Left lobe of liver (tissue), 2 donors: Measurements from ENCODE around the gene PARVG. TPM values are rescaled to one million over a fixed set of nuclear protein-coding genes. Genes with fewer than 3 reads are reported as not detected.

ENCODE experiments used
- ATAC-seq: fragments of 200-7000 bp; cut with Tn5 transposase; one replicate; pipeline ENCODE4 v1.9.1; 2020; ENCODE audit warnings: mild to moderate bottlenecking, moderate library complexity
- DNase-seq: peaks from one replicate; pipeline ENCODE4 v3.0.0-alpha.2; 2020; ENCODE audit warnings: low spot score
- total RNA-seq: library from RNA; stranded (reverse); gene quantifications from one replicate; pipeline ENCODE4 v1.2.1, GENCODE V29; 2021
- donor health status: DM: no; HTN: no; CAD: no; lungs with moderate emphysema.
- donor health status: DM: no; HTN: yes; CAD: no.

Gene PARVG, protein sequence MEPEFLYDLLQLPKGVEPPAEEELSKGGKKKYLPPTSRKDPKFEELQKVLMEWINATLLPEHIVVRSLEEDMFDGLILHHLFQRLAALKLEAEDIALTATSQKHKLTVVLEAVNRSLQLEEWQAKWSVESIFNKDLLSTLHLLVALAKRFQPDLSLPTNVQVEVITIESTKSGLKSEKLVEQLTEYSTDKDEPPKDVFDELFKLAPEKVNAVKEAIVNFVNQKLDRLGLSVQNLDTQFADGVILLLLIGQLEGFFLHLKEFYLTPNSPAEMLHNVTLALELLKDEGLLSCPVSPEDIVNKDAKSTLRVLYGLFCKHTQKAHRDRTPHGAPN
- 3.9 TPM for total RNA-seq

DNA sequence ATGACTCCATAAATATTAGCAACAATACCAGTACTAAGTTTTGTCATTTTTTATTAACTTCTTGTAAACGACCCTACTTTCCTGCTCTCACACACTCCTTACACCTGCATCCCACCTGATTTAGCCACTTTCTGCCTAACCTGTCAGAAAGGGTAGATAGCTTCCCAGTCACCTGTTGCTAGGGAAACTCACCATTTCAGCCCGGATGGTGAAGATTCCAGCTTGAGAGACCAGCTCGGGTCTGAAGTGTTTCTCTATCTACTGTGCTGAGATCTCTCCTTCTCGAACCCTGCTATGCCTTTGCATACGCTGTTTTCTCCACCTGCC lies at the start of gene PARVG:
Gene PARVG (plus strand): TSS at position 220 of the 327 bp plus-strand sequence. CDS start 2,405 bp downstream, outside the sequence.
- ATAC-seq (no peak), DNase-seq (no peak)

DNA sequence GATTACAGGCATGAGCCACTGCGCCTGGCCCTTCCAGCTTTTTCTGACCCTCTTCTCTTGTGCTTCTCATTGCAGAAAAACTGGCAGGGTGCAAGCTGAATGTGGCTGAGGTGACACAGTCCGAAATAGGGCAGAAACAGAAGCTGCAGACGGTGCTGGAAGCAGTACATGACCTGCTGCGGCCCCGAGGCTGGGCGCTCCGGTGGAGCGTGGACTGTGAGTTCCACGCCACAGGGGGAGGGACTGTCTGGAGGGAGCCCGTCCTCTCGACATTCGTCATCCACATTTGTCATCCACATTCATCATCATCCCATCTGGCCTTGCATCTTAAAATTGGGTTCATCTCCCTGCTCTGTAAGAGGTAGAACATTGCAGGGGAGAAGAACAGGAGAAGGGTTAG lies 49.3 kb upstream of the PARVG start:
- DNase-seq (no peak), ATAC-seq (no peak)

DNA sequence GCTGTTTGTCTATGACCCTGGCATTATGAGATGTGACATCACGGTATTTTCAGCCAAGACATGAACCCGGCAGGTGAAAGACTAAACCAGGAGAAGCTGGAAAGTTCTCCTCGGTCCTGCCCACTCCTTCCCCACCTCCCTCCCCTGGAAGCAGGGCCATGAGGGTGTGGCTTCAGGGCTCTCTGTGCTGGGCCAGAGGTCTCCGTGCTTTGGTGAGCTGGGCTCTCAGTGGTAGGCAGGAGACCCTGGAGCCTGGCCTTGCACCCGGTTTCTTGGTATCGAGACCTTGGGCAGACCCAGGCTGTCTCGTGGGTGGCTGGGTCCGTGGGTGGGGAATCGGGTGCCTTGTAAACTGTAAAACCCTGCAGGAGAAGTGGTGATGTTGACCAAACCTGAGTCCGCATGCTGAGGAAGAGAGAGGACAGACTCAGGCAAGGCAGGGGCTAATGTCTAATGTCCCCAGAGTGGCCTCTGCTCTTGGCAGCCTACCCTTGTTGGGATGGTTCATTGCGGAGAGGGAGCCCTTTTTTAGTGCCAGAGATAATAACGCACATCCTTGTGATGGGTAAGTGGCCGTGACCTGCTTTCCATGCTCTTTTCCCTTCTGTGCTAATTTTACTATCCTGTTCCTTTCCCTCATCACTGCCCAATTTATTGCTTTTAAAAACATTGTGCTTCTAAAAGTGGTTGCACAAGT lies 48.6 kb upstream of the PARVG start:
- no peak for ATAC-seq
- DNase-seq = no peak

DNA sequence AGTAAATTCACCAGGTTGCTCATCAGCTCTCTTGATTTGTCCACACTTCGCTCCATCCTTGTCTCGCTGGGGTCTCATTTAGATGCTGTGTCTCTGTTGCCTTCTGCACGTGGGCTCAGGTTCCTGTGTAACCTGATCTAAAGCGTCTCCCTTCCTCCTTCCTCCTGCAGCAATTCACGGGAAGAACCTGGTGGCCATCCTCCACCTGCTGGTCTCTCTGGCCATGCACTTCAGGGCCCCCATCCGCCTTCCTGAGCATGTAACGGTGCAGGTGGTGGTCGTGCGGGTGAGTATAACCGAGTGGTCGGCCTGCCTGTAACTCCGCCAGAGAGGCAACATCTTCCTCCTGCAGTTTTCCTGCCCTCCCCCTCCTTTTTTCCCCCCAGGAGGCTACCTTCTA lies 48.0 kb upstream of the PARVG start:
- no peak for ATAC-seq
- DNase-seq = no peak

DNA sequence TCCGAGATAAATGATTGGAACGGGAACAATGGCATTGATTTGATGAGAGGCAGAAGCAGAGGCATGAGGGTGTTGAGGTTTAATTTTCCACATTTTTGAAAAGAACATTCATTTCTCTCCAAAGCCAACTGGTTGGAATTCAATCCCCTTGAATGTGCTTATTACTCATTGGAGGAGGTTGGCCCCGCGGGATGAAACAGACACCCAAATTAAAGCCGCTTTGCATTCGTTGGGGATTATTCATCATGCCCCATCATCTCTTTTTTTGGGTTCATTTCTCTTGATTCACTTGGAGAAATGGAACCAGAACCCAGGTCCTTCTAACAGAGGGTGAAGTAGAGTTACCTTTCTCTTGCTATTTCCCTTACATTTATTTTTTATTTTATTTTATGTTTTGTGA lies 47.6 kb upstream of the PARVG start:
- no peak for DNase-seq
- ATAC-seq = no peak

DNA sequence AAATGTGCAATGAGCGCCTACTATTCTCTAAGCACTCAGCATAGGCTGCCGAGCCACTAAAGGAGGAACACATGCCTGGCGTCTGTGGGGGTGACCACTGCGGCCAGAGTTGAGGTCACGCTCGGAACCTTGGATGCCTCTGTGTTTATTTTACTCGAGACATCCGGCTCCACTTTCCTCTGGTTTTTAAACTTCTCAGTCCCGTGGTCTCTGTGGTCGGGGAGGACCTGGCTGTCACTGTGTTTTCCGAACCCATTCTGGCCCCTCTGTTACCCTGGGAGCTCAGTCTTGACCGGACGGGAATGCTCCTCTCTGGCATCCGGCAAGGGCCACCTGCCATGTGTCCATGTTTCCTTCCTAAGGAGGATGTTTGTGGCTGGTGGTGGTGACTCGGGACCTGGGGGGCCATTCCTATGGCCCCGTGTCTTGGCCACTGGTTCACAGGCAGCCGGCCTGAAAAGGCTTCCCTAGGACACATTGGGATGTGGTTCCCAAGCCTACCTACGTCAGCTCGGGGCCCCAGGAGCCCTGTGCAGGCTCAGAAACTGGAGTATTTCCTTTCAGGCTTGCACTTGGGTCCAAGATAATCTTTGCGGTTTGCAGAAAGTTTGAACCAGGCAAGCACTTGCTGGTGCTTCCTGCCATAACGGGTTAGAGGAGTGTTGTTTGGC lies 46.7 kb upstream of the PARVG start:
- DNase-seq (no peak), ATAC-seq (peak; percentile 60)

DNA sequence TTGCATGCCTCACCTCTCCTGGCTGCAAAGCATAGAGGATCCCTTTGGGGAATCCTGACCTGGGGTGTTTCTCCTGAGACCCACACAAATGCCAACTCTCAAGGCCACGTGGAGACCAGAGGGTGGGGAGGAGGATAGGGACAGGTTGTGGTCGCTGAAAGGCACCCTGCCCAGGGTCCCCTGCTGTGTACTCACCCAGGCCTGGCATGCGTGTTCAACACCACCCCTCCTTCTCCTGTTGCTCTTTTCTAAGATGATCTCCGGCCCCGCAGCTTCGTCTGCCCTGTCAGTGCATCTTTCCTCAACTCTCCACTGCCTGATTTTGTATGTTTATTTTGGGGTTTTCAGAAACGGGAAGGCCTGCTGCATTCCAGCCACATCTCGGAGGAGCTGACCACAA lies 44.6 kb upstream of the PARVG start:
- no peak for ATAC-seq
- DNase-seq = no peak

DNA sequence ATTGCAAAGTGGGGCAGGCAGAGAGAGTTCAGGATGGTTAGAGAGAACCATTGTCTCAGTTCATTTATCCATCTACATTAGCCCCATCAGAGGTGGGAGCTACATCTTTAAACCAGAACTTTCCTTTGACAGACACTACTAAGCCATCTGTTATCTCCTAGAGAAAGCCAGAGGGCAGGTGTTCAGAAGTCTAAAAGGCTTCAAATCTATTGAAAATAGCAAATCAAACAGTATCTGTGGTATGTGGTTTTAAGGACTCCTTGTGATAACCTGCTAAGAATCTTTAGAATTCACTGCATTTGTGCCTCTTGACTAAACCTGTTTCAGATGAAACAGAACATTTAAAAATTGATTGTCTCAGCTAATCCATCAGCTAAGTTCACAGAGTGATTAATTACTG lies 43.9 kb upstream of the PARVG start:
- no peak for DNase-seq

DNA sequence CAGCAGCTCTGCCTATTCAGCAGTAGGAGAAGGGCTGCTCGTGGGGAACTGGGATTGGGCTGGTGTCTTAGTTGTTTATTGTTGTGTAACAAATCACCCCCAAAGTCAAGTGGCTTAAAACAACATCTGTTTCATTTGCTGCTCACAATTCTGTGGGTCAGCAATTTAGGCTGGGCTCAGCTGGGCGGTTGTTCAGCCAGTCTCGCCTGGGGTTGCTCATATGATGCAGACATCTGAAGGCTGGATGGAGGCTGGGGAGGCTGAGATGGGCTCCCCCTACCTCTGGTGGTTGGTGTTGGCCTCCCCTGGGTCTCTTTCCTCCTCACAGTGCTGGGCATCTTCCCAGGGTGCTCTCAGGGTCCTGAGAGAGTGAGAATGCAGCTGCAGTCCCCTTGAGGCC lies 43.3 kb upstream of the PARVG start:
- ATAC-seq = no peak

More for the DNA sequence above, 43.9 kb upstream of the PARVG start:
- ATAC-seq = no peak

DNA sequence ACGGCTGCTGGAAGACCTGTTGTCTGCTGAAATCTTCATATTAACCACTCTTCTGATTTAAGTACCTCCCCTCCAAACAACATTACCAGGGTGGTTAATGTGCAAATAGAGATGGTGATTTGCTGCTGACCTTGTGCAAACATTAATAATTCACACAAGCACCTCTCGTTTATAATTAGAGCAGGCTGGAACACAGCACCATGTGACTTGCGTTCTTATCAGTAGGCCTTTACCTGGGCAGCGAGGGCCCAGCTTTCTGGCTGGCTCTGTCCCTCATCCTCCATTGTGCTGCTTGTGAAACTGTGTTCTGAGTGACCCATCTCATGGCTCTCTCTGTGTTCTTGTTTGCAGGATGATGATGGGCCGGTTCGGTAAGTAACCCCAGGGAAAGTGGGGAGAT lies 41.0 kb upstream of the PARVG start:
- no peak for DNase-seq
- no peak for ATAC-seq

More for the DNA sequence above, 43.3 kb upstream of the PARVG start:
- DNase-seq = no peak

DNA sequence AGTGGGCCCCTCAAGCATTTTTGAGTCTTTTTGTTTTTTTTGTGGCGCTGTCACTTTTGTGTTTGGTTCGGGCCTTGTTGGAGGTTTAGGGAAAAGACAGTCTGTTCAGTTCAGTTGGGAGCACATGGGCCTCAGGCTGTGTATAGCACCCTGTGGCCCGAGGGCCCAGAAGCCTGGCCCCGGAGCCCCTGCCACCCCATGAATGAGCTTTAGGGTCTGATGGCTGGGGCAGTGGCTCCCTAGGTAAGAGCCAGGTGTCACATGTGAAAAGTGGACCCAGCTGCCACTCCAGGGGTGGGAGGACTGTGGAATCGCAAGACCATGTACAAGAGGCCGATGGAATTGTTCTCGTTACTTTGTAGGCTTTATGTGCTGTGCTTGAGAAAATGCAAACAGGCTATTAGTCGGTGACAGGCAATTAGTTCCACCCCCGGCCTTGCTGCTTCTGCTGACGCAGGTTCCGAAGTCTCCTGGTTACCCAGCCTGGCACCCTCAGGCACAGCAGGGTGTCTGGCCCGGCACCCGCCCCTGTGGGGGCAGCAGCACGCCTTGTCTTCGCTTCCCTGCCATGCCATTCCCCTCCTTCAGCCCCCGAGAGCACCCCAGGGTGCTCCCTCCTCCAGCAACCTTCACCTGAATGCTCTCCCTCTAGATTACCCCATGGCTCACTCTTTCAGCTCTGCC lies 38.2 kb upstream of the PARVG start:
- ATAC-seq (no peak), DNase-seq (no peak)

DNA sequence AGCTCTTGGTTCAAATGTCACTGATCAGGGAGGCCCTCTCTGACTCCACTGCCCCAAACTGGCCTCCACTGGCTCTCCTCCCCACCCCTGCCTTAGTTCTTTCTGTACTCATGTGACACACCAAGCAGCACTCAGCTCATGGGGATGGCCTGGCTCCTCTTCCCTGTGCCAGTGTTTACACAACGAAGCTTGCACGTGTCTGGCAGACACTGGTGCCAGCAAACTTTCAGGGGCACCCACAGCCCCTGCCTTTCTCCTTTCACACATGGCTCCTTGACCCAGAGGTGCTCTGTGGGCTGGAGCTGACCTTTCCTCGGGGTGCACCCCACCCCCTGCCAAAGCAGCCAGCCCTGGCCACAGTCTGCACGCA lies 37.6 kb upstream of the PARVG start:
- ATAC-seq = no peak
- no peak for DNase-seq

DNA sequence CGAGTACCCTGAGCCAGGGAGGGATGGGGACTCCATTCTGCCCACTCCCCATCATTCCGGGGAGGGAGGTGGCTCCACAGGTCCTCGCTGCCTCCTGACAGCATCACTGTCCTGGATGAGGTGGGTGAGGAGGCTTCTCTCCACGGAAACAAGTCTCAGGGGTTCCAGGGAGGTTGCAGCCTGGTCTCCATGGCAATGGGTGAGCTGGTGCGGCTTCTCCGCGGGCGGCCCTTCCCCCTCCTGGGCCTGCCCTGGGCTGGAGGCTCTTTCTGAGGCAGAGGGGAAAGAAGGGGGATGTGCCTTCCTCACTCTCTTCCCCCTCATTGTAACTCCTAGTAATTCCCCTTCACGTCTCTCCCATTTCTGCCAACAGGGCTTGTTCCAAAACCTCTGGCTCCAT lies 37.1 kb upstream of the PARVG start:
- DNase-seq (no peak), ATAC-seq (no peak)

DNA sequence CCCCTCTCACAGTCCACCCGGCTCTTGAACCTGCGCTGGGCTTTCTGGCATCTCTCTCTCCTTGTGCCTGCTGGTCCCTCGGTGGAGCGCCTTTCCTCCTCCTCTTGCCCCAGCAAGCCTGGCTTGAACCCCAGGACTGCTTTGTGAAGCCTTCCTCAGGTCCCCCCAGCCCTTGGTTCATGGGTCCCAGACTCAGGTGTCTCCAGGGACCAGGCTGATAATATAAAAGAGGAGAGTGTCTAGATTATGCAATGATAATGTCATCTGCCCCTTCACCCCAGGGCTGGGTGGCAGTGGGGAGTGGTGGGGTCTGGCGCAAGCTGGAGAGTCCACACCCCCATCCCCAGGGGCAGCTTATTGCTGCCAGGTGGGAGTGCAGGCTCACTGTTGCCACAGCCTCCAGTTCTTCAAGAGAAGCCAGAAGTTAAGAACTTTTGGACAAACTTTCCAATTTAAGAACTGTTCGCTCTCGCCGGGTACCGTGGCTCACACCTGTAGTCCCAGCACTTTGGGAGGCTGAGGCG lies 36.6 kb upstream of the PARVG start:
- ATAC-seq = no peak
- no peak for DNase-seq

DNA sequence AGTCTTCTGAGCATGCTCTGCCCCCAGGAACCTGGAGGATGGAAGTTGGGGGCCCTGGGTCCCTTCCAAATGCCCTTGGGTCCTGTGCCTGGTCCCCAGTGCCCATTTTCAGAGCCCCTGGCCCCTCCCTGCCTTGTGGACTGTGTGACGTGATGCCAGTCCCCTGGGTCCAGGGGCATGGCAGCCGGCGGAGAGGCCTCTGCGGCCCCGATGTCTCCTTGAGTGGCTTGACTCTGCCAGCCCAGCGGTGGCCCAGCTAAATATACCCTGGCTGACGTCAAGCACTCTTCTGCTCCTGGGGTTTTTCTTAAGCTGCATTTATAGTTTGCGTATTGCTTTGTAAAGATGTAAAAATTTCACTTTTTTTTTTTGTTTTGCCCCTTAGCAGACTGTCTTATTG lies 35.2 kb upstream of the PARVG start:
- DNase-seq (no peak), ATAC-seq (no peak)

DNA sequence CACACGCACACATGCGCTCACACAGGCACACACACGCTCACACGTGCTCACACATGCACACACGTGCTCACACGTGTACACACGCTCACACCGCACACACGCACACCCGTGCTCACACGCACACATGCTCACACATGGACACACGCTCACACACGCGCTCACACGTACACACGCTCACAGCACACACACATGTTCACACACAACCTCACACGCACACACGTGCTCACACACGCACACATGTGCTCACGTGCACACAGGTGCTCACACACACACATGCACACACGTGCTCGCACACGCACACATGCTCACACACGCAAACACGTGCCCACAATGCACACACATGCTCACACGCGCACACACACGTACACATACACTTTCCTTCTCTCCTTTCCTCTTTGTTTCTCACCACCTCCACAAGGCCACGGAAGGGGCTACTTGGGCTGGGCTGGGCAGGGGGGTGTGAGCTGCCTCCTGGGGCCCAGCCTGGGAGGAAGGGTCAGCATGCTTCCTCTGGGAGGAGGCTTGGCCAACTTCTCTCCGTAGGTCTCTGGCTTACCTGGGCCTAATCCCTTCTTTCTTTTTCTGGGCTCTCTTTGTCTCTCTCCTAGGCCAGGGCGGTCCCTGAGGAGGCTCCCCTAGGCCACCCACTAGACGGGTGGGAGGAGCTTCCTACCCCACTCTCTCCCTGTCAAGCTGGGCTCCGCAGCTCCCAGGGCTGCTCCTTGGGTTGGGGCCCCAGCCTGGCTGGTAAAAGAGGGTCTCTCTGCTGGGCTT lies 34.5 kb upstream of the PARVG start:
- ATAC-seq = no peak

DNA sequence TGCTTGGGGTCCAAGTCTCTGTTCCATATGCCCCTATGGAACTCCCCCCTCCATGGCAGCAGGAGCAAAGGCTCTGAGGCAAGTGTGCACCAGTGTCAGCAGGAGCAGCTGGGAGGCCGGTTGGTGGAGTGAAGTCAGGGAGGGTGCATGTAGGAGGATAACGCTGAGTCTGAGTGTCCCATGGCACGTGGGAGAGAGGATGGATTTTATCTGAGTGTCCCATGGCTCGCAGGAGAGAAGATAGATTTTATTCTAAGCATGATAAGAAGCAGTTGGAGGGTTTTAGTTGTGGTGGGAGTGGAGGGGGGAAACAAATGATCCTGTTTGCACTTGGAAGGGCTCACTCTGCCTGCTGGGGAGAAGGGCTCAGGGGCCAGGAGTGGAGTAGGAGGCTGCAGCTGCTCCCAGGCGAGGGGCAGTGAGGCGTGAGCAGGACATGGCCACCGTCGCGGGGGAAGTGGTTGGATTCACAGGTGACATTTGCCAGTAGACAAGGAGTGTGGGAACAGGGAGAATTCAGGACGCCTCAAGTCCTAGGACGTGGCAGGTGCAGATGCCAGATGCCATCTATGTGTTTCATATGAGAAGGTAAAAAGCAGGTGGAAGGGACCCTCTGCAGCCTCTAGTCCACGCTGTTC lies 33.6 kb upstream of the PARVG start:
- ATAC-seq = no peak
- no peak for DNase-seq

More for the DNA sequence above, 34.5 kb upstream of the PARVG start:
- DNase-seq = no peak

DNA sequence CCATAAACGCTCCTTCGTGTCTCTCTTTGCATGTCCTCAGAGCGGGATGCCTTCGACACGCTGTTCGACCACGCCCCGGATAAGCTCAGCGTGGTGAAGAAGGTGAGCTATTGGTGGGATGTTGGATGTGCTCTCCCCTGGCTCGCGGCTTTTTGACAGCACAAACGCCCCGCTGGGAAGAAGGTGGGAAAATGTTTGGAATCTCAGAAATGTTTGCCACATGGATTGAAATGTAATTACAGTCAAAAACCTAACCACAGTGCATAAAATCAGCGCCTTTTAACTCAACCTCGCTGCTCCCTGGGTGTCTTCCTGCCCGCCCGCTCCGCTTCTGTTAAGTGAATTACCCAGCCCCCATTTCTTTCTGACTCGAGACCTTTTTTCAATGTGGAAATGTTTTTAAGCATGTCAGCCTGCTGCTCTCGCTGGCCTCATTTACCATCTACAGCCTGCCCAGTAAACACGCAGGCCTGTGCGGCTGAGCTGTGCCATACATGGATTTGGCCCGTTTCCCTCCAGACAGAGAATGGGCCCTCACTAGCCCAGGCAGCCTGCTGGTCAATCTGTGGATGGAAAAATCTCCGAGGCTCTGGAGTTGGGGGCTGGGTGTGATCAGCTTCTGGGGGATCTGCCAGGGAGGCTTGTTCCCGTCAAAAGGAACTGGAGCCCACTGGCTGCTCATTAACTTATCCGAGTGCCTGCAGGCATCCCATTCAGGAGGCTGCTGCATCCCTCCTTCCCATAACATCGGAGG lies 32.7 kb upstream of the PARVG start:
- ATAC-seq (no peak), DNase-seq (no peak)

DNA sequence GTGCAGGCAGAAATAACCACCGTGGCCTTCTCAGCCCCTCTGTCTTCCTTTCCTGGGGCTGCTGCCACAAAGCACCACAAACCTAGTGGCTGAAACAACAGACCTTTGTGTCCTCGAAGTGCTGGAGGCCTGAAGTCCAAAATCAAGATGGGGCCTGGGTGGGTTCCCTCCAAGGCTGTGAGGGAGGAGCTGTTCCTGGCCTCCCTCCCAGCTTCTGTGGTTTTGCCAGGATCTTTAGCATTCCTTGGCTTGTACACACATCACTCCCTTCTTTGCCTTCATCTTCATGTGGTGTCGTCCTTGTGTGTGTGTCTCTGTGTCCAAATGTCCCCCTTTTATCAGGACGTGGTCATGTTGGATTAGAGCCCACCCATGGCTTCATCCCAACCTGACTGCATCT lies 29.0 kb upstream of the PARVG start:
- no peak for DNase-seq
- ATAC-seq = no peak
